A673 (cell line): ENCODE data around the gene POLE4. TPM values are rescaled to one million over a fixed set of nuclear protein-coding genes. Genes with fewer than 3 reads are reported as not detected.

Source experiments
- BruUV-seq: library from RNA; stranded (reverse); fragments of 400-500 nt; replicated peaks from 2 replicates; lab custom pipeline; 2021; lab: Mats Ljungman, UMichigan
- CTCF ChIA-PET: fragments of 300-600 bp; sonication (Branson Sonifier 250); formaldehyde crosslinking; loops from one replicate; lab custom pipeline; 2022; ENCODE audit warnings: antibody characterized with exemption; lab: Charles Lee
- POLR2A ChIA-PET: fragments of 300-600 bp; sonication (Branson Sonifier 250); formaldehyde crosslinking; loops from one replicate; lab custom pipeline; 2022; ENCODE audit warnings: antibody characterized with exemption; ENCODE audit not compliant: low non-redundant PET; lab: Charles Lee
- DNase-seq: peaks from one replicate; pipeline ENCODE4 v3.0.0-alpha.2; 2015; ENCODE audit warnings: low spot score
- H3K27ac ChIP-seq: fragments of 200-600 bp; sonication (generic); 2 replicates; pipeline ENCODE4 v1.5.1; 2016; ENCODE audit warnings: mixed run types, low read depth, mild to moderate bottlenecking, mixed read lengths, antibody characterized with exemption, low read length; ENCODE audit not compliant: poor library complexity, severe bottlenecking
- H3K27me3 ChIP-seq: fragments of 200-600 bp; sonication (generic); replicated peaks from 2 replicates; pipeline ENCODE4 v1.6.1; 2017; ENCODE audit warnings: mixed run types, low read depth, mild to moderate bottlenecking, mixed read lengths, antibody characterized with exemption, low read length; ENCODE audit not compliant: insufficient read depth, poor library complexity
- H3K36me3 ChIP-seq: fragments of 200-600 bp; sonication (generic); 2 replicates; pipeline ENCODE4 v1.6.1; 2016; ENCODE audit warnings: mixed run types, mild to moderate bottlenecking, mixed read lengths, antibody characterized with exemption, low read length; ENCODE audit not compliant: insufficient read depth, poor library complexity, severe bottlenecking
- H3K4me1 ChIP-seq: fragments of 200-600 bp; sonication (generic); 2 replicates; pipeline ENCODE4 v1.6.1; 2017; ENCODE audit warnings: mixed run types, mild to moderate bottlenecking, mixed read lengths, antibody characterized with exemption, low read length; ENCODE audit not compliant: insufficient read depth, poor library complexity, severe bottlenecking
- H3K4me3 ChIP-seq: fragments of 200-600 bp; sonication (generic); 2 replicates; pipeline ENCODE4 v1.5.1; 2016; ENCODE audit warnings: low read depth, mixed run types, mild to moderate bottlenecking, mixed read lengths, low read length; ENCODE audit not compliant: poor library complexity, severe bottlenecking
- H3K9me3 ChIP-seq: fragments of 200-600 bp; sonication (generic); 2 replicates; pipeline ENCODE4 v1.6.1; 2016; ENCODE audit warnings: mixed run types, low read depth, mild to moderate bottlenecking, mixed read lengths, antibody characterized with exemption, low read length; ENCODE audit not compliant: poor library complexity, severe bottlenecking
- CTCF ChIP-seq: fragments of 300-800, 200-600 bp; sonication (generic); conservative IDR thresholded peaks from 2 replicates; pipeline ENCODE4 v1.5.1; 2017; ENCODE audit warnings: low read depth, mild to moderate bottlenecking, antibody characterized with exemption, low read length, moderate library complexity, mixed read lengths
- EZH2 ChIP-seq: fragments of 200-600 bp; sonication (generic); IDR thresholded peaks from 2 replicates; pipeline ENCODE4 v1.6.1; 2017; ENCODE audit warnings: borderline replicate concordance, low read depth, mild to moderate bottlenecking, mixed read lengths, antibody characterized with exemption, low read length; ENCODE audit not compliant: poor library complexity, severe bottlenecking
- intact Hi-C: fragments of 100-400 bp; cut with micrococcal nuclease; formaldehyde crosslinking; loops from one replicate; pipeline ENCODE4 v1.10.0; 2022; ENCODE audit not compliant: unreplicated experiment
- total RNA-seq: library from RNA; stranded (reverse); gene quantifications from 2 replicates; pipeline ENCODE4 v1.2.3, GENCODE V29; 2021

The POLE4 gene
- total RNA-seq, 1 experiment from 2014 or later, result 60.6 TPM

GRCh38 chr2:75003773-75004172 lies 45.3 kb downstream of the POLE4 start:
- Histone ChIP-seq H3K27ac (no peak overlapping the region), H3K9me3 (no peaks in the 10 kb centered on the region), H3K4me1 (no peaks in the 10 kb centered on the region), H3K27me3 (no peaks in the 10 kb centered on the region), H3K4me3 (no peak overlapping the region), H3K36me3 (no peaks in the 10 kb centered on the region)
- CTCF ChIA-PET, result no interaction called here
- DNase-seq, result no peak
- intact Hi-C loops, result no loop called here
- TF ChIP-seq EZH2, result no peak
- TF ChIP-seq CTCF, result no peak
- no TSS peak for BruUV-seq
- POLR2A ChIA-PET, result interaction anchor here (0.6 kb wide), 2 partner anchors 37 to 87 kb away, joined by 3 read pairs; no protein-coding TSS in a partner anchor

DNA sequence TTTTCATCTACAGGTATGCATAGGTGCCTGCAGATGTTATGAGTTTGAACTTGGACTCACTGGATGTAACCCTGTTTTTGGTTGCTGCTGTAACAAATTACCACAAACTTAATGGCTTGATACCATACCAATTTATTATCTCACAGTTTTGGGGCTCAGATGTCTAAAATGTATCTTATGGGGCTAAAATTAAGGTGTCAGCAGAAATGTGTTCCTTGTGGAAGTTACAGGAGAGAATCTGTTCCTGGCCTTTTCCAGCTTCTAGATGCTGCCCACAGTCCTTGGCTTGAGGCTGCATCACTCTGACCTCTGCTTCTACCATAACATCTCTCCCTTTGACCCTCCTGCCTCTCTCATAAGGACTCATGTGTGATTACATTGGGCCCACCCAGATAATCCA lies 47.6 kb downstream of the POLE4 start:
- H3K36me3 ChIP-seq, result no peaks in the 10 kb centered on the region
- H3K27ac ChIP-seq, result no peak overlapping the region
- no TSS peak for BruUV-seq
- ChIA-PET POLR2A (no interaction called here), CTCF (no interaction called here)
- no peak for DNase-seq
- no peaks in the 10 kb centered on the region for H3K4me1 ChIP-seq
- no peaks in the 10 kb centered on the region for H3K9me3 ChIP-seq
- no peak overlapping the region for H3K4me3 ChIP-seq
- H3K27me3 ChIP-seq, result no peaks in the 10 kb centered on the region
- intact Hi-C loops, result no loop called here
- TF ChIP-seq EZH2, result no peak
- TF ChIP-seq CTCF, result no peak

- H3K27me3 ChIP-seq, result no peaks in the 10 kb centered on the region
- H3K4me3 ChIP-seq, result no peak overlapping the region
- TF ChIP-seq CTCF (no peak), EZH2 (no peak)
- ChIA-PET CTCF (no interaction called here), POLR2A (no interaction called here)
- H3K36me3 ChIP-seq, result no peaks in the 10 kb centered on the region
- intact Hi-C loops, result no loop called here
- no peaks in the 10 kb centered on the region for H3K4me1 ChIP-seq
- no peak for DNase-seq
- no peak overlapping the region for H3K27ac ChIP-seq
- BruUV-seq, result no TSS peak
- no peaks in the 10 kb centered on the region for H3K9me3 ChIP-seq
These were observed 48.6 kb downstream of the POLE4 start for GRCh38 chr2:75007061-75007460.
